ENCODE results near the gene ZNF746. TPM values are rescaled to one million over a fixed set of nuclear protein-coding genes. Genes with fewer than 3 reads are reported as not detected.
A peak's percentile ranks its signal among the peaks of the same experiment; 100 is the strongest.

The ZNF746 gene
- total and polyA plus RNA-seq, 2 donors = 9.4 to 15.2 TPM

DNA sequence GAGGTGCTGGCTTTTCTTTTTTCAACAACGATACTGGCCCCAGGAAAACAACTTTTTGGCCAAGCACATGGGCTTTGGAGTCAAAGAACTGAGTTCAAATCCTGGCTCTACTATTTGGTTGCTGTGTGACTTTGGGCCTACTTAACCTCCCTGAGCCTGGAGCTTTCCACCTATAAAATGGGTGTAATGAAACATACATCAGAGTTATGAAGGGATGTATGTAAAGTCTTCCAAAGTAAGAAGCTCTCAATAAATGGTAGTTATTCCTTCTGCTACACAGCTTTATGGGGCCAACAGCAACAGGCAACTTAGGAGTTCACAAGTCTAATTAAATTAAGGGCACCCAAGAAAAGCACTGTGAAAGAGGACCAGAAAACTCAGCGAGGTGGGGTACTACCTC lies 69.7 kb downstream of the ZNF746 start:
- Histone ChIP-seq H3K27ac (ENCODE audit: low read depth in 1 of 2, low read length in 1 of 2) (no peak overlapping the region), H3K27me3 (ENCODE audit: control insufficient read depth in 2 of 2, insufficient read depth in 1 of 2, low read length in 1 of 2) (peaks cover 5 to 13% of the 10 kb centered on the region in 2 donors), H3K4me3 (ENCODE audit: low read length in 2 of 2) (no peak overlapping the region), H3K4me1 (ENCODE audit: control insufficient read depth in 2 of 2, insufficient read depth in 2 of 2, low read length in 2 of 2) (peaks cover 2 to 8% of the 10 kb centered on the region in 2 donors), H3K9me3 (ENCODE audit: control insufficient read depth in 2 of 2, insufficient read depth in 1 of 2, low read length in 1 of 2) (peaks cover 0 to 5% of the 10 kb centered on the region in 2 donors), H3K36me3 (ENCODE audit: control insufficient read depth in 2 of 2, insufficient read depth in 2 of 2, low read length in 1 of 2) (peaks cover 15 to 18% of the 10 kb centered on the region in 2 donors)
- no peak for DNase-seq (ENCODE audit: low read depth in 6 of 9, low spot score in 9 of 9)
- 98% methylated on average over 2 of the region's 2 CpGs for whole genome bisulfite sequencing

DNA sequence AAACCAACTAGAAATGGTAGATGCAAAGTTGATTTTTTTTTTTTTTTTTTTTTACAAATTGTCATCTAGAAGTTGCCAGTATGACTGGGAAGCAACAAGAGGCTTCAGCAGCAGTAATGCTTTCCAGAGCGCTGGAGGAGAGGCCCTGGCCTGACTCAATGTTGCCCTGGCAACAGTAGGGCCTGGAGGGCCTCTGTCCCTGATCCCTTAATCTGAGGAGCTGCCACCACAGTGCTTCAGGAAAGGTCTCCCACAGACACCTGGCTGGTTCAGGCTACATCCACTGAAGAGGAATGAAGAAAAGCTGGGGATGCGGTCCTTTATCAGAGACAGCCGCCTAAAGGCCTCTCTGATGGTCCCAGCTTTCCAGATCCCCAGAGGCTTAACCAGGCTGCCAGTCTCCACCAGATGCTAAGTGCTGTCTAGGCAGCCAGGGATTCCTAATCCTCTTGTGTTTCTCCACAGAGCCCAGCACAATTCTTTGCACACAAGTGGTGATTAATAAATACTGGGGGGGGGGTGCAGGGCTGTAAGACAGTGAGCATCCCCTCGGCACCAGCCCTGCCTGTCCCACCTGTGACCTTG lies 70.4 kb downstream of the ZNF746 start:
- Histone ChIP-seq H3K4me3 (ENCODE audit: low read length in 2 of 2) (no peak overlapping the region), H3K27ac (ENCODE audit: low read depth in 1 of 2, low read length in 1 of 2) (no peak overlapping the region), H3K9me3 (ENCODE audit: control insufficient read depth in 2 of 2, insufficient read depth in 1 of 2, low read length in 1 of 2) (peaks cover 3 to 5% of the 10 kb centered on the region in 2 donors), H3K27me3 (ENCODE audit: control insufficient read depth in 2 of 2, insufficient read depth in 1 of 2, low read length in 1 of 2) (peaks cover 5 to 17% of the 10 kb centered on the region in 2 donors), H3K4me1 (ENCODE audit: control insufficient read depth in 2 of 2, insufficient read depth in 2 of 2, low read length in 2 of 2) (peaks cover 4 to 11% of the 10 kb centered on the region in 2 donors), H3K36me3 (ENCODE audit: control insufficient read depth in 2 of 2, insufficient read depth in 2 of 2, low read length in 1 of 2) (peaks cover 8 to 11% of the 10 kb centered on the region in 2 donors)
- DNase-seq (ENCODE audit: low read depth in 6 of 9, low spot score in 9 of 9) = no peak
- WGBS = 98% methylated on average over 4 of the region's 4 CpGs

DNA sequence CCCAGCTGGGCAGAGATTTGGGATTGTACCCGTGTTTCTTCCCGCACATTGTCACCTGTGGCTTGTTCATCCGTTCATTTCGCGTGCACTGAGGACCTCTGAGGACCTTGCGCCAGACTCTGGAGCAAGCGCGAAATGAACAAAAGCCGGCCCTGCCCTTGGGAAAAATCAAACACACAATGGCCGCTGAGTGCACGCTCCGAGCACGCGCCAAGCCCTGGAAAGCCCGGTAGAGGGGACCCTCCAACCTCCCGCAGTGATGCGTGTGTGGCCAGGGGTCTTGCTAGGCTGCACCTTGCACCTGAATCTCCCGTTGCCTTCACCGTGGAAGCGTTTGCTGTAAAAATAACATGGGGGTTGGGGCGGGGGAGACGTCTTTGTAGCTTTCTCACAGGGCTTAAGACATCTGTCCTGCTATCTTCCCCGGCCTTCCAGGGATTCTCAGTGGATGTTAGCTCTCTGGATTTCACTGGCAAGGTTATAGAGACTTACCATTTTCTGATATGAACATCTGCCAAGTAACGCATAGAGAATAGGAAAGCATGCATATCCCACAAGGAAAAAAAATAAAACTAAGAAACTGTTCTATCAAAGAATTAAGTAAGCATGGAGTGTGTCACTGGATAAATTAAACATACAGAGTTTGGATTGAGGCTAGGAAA lies 74.0 kb downstream of the ZNF746 start:
- Histone ChIP-seq H3K36me3 (ENCODE audit: control insufficient read depth in 2 of 2, insufficient read depth in 2 of 2, low read length in 1 of 2) (no peaks in the 10 kb centered on the region), H3K9me3 (ENCODE audit: control insufficient read depth in 2 of 2, insufficient read depth in 1 of 2, low read length in 1 of 2) (peaks cover 0 to 3% of the 10 kb centered on the region in 2 donors), H3K27ac (ENCODE audit: low read depth in 1 of 2, low read length in 1 of 2) (no peak overlapping the region), H3K27me3 (ENCODE audit: control insufficient read depth in 2 of 2, insufficient read depth in 1 of 2, low read length in 1 of 2) (peaks cover 5 to 20% of the 10 kb centered on the region in 2 donors), H3K4me1 (ENCODE audit: control insufficient read depth in 2 of 2, insufficient read depth in 2 of 2, low read length in 2 of 2) (peaks cover 9 to 16% of the 10 kb centered on the region in 2 donors), H3K4me3 (ENCODE audit: low read length in 2 of 2) (peak overlapping the region; percentile 57 to 63)
- DNase-seq (ENCODE audit: low read depth in 6 of 9, low spot score in 9 of 9) = peak in 1 of 9 donors; percentile 16
- WGBS = 64% methylated on average over 24 of the region's 24 CpGs

DNA sequence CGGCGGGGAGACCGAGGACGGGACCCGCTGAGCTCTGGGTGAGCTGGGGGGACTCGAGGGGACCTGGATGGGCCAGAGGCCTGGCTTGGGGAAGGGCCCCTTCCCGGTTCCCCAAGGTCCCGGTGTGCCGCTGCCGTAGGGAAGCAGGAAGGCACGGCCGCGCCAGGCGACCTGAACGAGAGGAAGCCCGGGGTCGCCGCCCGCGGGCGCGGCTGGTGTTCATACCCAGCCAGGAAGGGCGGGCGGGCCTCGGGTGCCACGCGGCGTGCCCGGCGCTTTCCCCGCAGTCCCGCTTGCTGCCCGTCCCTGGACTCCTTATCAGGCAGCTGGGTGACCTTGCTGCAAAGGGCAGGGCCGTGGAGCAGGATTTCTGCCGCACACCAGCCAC lies 74.7 kb downstream of the ZNF746 start:
- peak overlapping the region; percentile 57 to 63 for H3K4me3 ChIP-seq (ENCODE audit: low read length in 2 of 2)
- 6% methylated on average over 35 of the region's 35 CpGs for WGBS
- DNase-seq (ENCODE audit: low read depth in 6 of 9, low spot score in 9 of 9) = peak in 3 of 9 donors; percentile 26 to 34 (median 31)

More for the DNA sequence above, 74.7 kb downstream of the ZNF746 start:
- H3K9me3 ChIP-seq (ENCODE audit: control insufficient read depth in 2 of 2, insufficient read depth in 1 of 2, low read length in 1 of 2) = peaks cover 0 to 3% of the 10 kb centered on the region in 2 donors
- no peaks in the 10 kb centered on the region for H3K36me3 ChIP-seq (ENCODE audit: control insufficient read depth in 2 of 2, insufficient read depth in 2 of 2, low read length in 1 of 2)
- H3K27me3 ChIP-seq (ENCODE audit: control insufficient read depth in 2 of 2, insufficient read depth in 1 of 2, low read length in 1 of 2) = peaks cover 5 to 20% of the 10 kb centered on the region in 2 donors
- peaks cover 9 to 16% of the 10 kb centered on the region in 2 donors for H3K4me1 ChIP-seq (ENCODE audit: control insufficient read depth in 2 of 2, insufficient read depth in 2 of 2, low read length in 2 of 2)
- peak overlapping the region; percentile 18 to 71 for H3K27ac ChIP-seq (ENCODE audit: low read depth in 1 of 2, low read length in 1 of 2)

Other genes with a start within 250 kb of the ZNF746 start
- gene ZNF783, start 235.6 kb downstream of the ZNF746 start, total RNA-seq = 7.8 TPM
- 12.9 TPM for gene ZNF783, start 235.6 kb downstream of the ZNF746 start, polyA plus RNA-seq
- gene ZNF777, start 36.7 kb downstream of the ZNF746 start, total RNA-seq = 3.8 TPM
- 6.7 TPM for gene ZNF777, start 36.7 kb downstream of the ZNF746 start, polyA plus RNA-seq

All from thymus (tissue), 11 donors.